H1 (cell line): ENCODE results near the gene SEC61A1. TPM values are rescaled to one million over a fixed set of nuclear protein-coding genes. Genes with fewer than 3 reads are reported as not detected.

Experiments used
- CTCF ChIA-PET: fragments of 300-600 bp; sonication (Branson Sonifier 250); formaldehyde crosslinking; loops from one replicate; lab custom pipeline; 2021; ENCODE audit not compliant: partially characterized antibody; lab: Charles Lee
- POLR2A ChIA-PET: fragments of 300-600 bp; sonication (Branson Sonifier 250); formaldehyde crosslinking; loops from one replicate; lab custom pipeline; 2021; ENCODE audit warnings: inconsistent platforms; ENCODE audit not compliant: partially characterized antibody; lab: Charles Lee
- DNase-seq, 2 experiments: peaks; one replicate each; pipeline versions ENCODE4 v3.0.0 to v3.0.0-alpha.2; 2010 to 2022; ENCODE audit warnings: low spot score in 2 of 2, low read depth in 1 of 2, mixed read lengths in 1 of 2
- FAIRE-seq: peaks from 2 replicates; lab custom pipeline; 2011; peaks lifted over from hg19 to GRCh38; lab: Jason Lieb, UNC
- H2AFZ ChIP-seq: 2 replicates; pipeline ENCODE4 v1.8.1; 2012; ENCODE audit warnings: low read length, inconsistent platforms
- H2AK5ac ChIP-seq: 2 replicates; pipeline ENCODE4 v1.6.1; 2013; ENCODE audit warnings: low read depth, low read length
- H2BK120ac ChIP-seq: replicated peaks from 2 replicates; pipeline ENCODE3; 2013; ENCODE audit warnings: low read depth, low read length, inconsistent platforms
- H2BK12ac ChIP-seq: 2 replicates; pipeline ENCODE4 v1.6.1; 2013; ENCODE audit warnings: low read depth, low read length
- H2BK15ac ChIP-seq: 2 replicates; pipeline ENCODE4 v1.6.1; 2013; ENCODE audit warnings: low read length
- H2BK20ac ChIP-seq: 2 replicates; pipeline ENCODE4 v1.6.1; 2013; ENCODE audit warnings: low read length
- H2BK5ac ChIP-seq: 2 replicates; pipeline ENCODE4 v1.6.1; 2013; ENCODE audit warnings: low read depth, low read length
- H3K14ac ChIP-seq: 2 replicates; pipeline ENCODE4 v1.6.1; 2013; ENCODE audit warnings: inconsistent platforms; ENCODE audit not compliant: insufficient read length
- H3K18ac ChIP-seq: 2 replicates; pipeline ENCODE4 v1.6.1; 2013; ENCODE audit warnings: low read length; ENCODE audit errors: extremely low read depth
- H3K23ac ChIP-seq: 2 replicates; pipeline ENCODE4 v1.6.1; 2013; ENCODE audit warnings: inconsistent platforms; ENCODE audit not compliant: insufficient read length
- H3K23me2 ChIP-seq: 2 replicates; pipeline ENCODE4 v1.6.1; 2013; ENCODE audit warnings: low read depth, low read length
- H3K27ac ChIP-seq: 2 replicates; pipeline ENCODE4 v1.6.1; 2011; ENCODE audit warnings: low read depth, low read length, inconsistent platforms
- H3K27me3 ChIP-seq, 4 experiments: replicated peaks in 1 of 4; 1 replicate in 1 of 4; 2 replicates in 3 of 4; pipeline versions ENCODE4 v1.6.1 to v1.8.1; 2011 to 2013; ENCODE audit warnings: low read length in 3 of 4, mild to moderate bottlenecking in 3 of 4, inconsistent platforms in 2 of 4, mixed read lengths in 2 of 4, moderate library complexity in 1 of 4; ENCODE audit not compliant: control insufficient read depth in 3 of 4, insufficient read depth in 3 of 4; ENCODE audit errors: extremely low read depth in 1 of 4
- H3K36me3 ChIP-seq, 4 experiments: 2 replicates each; pipeline versions ENCODE4 v1.6.1 to v1.8.1; 2011 to 2013; ENCODE audit warnings: mild to moderate bottlenecking in 4 of 4, low read length in 3 of 4, moderate library complexity in 2 of 4, control low read depth in 1 of 4, inconsistent platforms in 1 of 4; ENCODE audit not compliant: insufficient read depth in 4 of 4, control insufficient read depth in 2 of 4
- H3K4ac ChIP-seq: replicated peaks from 2 replicates; pipeline ENCODE3; 2013; ENCODE audit warnings: low read length, low read depth, mixed read lengths, inconsistent platforms; ENCODE audit not compliant: insufficient read length
- H3K4me1 ChIP-seq, 4 experiments: replicated peaks in 1 of 4; 1 replicate in 1 of 4; 2 replicates in 3 of 4; pipeline versions ENCODE4 v1.6.1 to v1.8.1; 2011 to 2013; ENCODE audit warnings: low read length in 3 of 4, inconsistent platforms in 2 of 4, mixed read lengths in 1 of 4; ENCODE audit not compliant: insufficient read depth in 4 of 4, control insufficient read depth in 3 of 4
- H3K4me2 ChIP-seq, 2 experiments: 2 replicates each; pipeline versions ENCODE4 v1.6.1 to v1.8.1; 2011 to 2013; ENCODE audit warnings: low read depth in 2 of 2, low read length in 2 of 2, control low read depth in 1 of 2, inconsistent platforms in 1 of 2, mild to moderate bottlenecking in 1 of 2; ENCODE audit not compliant: insufficient read depth in 1 of 2
- H3K4me3 ChIP-seq, 4 experiments: fragments of 200-600, 300-600 bp in 1 of 4; sonication (generic), shearing (Covaris generic), sonication (Bioruptor Twin) in 1 of 4; 2 replicates each; pipeline versions ENCODE4 v1.5.1 to v1.8.1; 2011 to 2016; ENCODE audit warnings: low read length in 4 of 4, low read depth in 3 of 4, control low read depth in 2 of 4, inconsistent platforms in 2 of 4, mild to moderate bottlenecking in 2 of 4, mixed read lengths in 1 of 4, moderate library complexity in 1 of 4; ENCODE audit not compliant: insufficient read depth in 2 of 4; ENCODE audit errors: extremely low read depth in 1 of 4
- H3K56ac ChIP-seq: replicated peaks from 2 replicates; pipeline ENCODE3; 2013; ENCODE audit warnings: low read depth, mild to moderate bottlenecking, mixed read lengths, low read length, inconsistent platforms; ENCODE audit not compliant: insufficient read length
- H3K79me1 ChIP-seq: 2 replicates; pipeline ENCODE4 v1.6.1; 2013; ENCODE audit warnings: low read depth, low read length, control low read depth
- H3K79me2 ChIP-seq, 2 experiments: 2 replicates each; pipeline versions ENCODE4 v1.6.1 to v1.8.1; 2012 to 2013; ENCODE audit warnings: low read length in 2 of 2, mild to moderate bottlenecking in 2 of 2, inconsistent platforms in 1 of 2; ENCODE audit not compliant: insufficient read depth in 2 of 2, control insufficient read depth in 1 of 2
- H3K9ac ChIP-seq, 4 experiments: replicated peaks in 1 of 4; 1 replicate in 1 of 4; 2 replicates in 3 of 4; pipeline versions ENCODE4 v1.6.1 to v1.8.1; 2011 to 2013; ENCODE audit warnings: low read depth in 3 of 4, low read length in 3 of 4, control low read depth in 2 of 4, mild to moderate bottlenecking in 2 of 4, moderate library complexity in 2 of 4, inconsistent platforms in 1 of 4; ENCODE audit errors: extremely low read depth in 1 of 4
- H3K9me3 ChIP-seq, 2 experiments: 2 replicates each; pipeline versions ENCODE4 v1.6.1 to v1.8.1; 2012 to 2013; ENCODE audit warnings: mild to moderate bottlenecking in 2 of 2, moderate library complexity in 2 of 2, control low read depth in 1 of 2, inconsistent platforms in 1 of 2, low read depth in 1 of 2, low read length in 1 of 2, mixed read lengths in 1 of 2; ENCODE audit not compliant: insufficient read depth in 2 of 2
- H4K20me1 ChIP-seq, 2 experiments: replicated peaks in 1 of 2; 2 replicates each; pipeline versions ENCODE3 to v1.8.1; 2011 to 2013; ENCODE audit warnings: inconsistent platforms in 2 of 2, low read length in 2 of 2, mild to moderate bottlenecking in 1 of 2; ENCODE audit not compliant: insufficient read depth in 2 of 2, control insufficient read depth in 1 of 2
- H4K5ac ChIP-seq: 2 replicates; pipeline ENCODE4 v1.6.1; 2013; ENCODE audit warnings: low read length, low read depth, mixed read lengths, inconsistent platforms; ENCODE audit not compliant: insufficient read length
- H4K8ac ChIP-seq: 2 replicates; pipeline ENCODE4 v1.8.0; 2013; ENCODE audit warnings: mild to moderate bottlenecking, moderate library complexity, low read length, inconsistent platforms; ENCODE audit not compliant: insufficient read depth; ENCODE audit errors: extremely low read depth
- H4K91ac ChIP-seq: replicated peaks from 2 replicates; pipeline ENCODE3; 2013; ENCODE audit warnings: low read length, mixed read lengths, inconsistent platforms; ENCODE audit not compliant: insufficient read length
- CHD1 ChIP-seq: IDR thresholded peaks from 2 replicates; pipeline ENCODE4 v1.6.1; 2012; ENCODE audit warnings: low read depth, low read length, improper control_type of control experiment
- CREB1 ChIP-seq: IDR thresholded peaks from 2 replicates; pipeline ENCODE4 v1.6.1; 2012; ENCODE audit warnings: inconsistent platforms
- HDAC2 ChIP-seq, 2 experiments: fragments of 300-600 bp in 1 of 2; sonication (generic) in 1 of 2; IDR thresholded peaks; 2 replicates each; pipeline ENCODE4 v1.6.1; 2011 to 2012; ENCODE audit warnings: low read depth in 2 of 2, low read length in 2 of 2, mild to moderate bottlenecking in 2 of 2, moderate library complexity in 2 of 2, borderline replicate concordance in 1 of 2, inconsistent platforms in 1 of 2
- NRF1 ChIP-seq: IDR thresholded peaks from 2 replicates; pipeline ENCODE4 v1.6.1; 2011; ENCODE audit warnings: mild to moderate bottlenecking, low read depth, low read length, improper control_type of control experiment
- PHF8 ChIP-seq: fragments of 200-600 bp; sonication (generic); conservative IDR thresholded peaks from 2 replicates; pipeline ENCODE4 v1.7.1; 2012; ENCODE audit warnings: low read depth, mild to moderate bottlenecking, inconsistent platforms, low read length, moderate library complexity
- SAP30 ChIP-seq: fragments of 300-600 bp; sonication (generic); IDR thresholded peaks from 2 replicates; pipeline ENCODE4 v1.7.1; 2012; ENCODE audit warnings: low read length, moderate library complexity, mild to moderate bottlenecking, inconsistent platforms; ENCODE audit not compliant: insufficient read depth, insufficient replicate concordance
- SRF ChIP-seq: IDR thresholded peaks from 2 replicates; pipeline ENCODE4 v1.6.1; 2011; ENCODE audit warnings: mild to moderate bottlenecking, low read depth, low read length, moderate library complexity
- TEAD4 ChIP-seq: IDR thresholded peaks from 2 replicates; pipeline ENCODE4 v1.6.1; 2012; ENCODE audit warnings: low read depth, low read length, inconsistent platforms, mixed read lengths
- YY1 ChIP-seq: IDR thresholded peaks from 2 replicates; pipeline ENCODE4 v1.6.1; 2011; ENCODE audit warnings: low read depth, mild to moderate bottlenecking, low read length
- WGBS, 2 experiments: shearing (Covaris generic) in 1 of 2; methylation state at CpG; one replicate each; pipeline versions ENCODE4 v1.1.6 to v1.1.7; 2013 to 2015; ENCODE audit warnings: low lambda C conversion rate in 2 of 2, mixed read lengths in 2 of 2, inconsistent platforms in 1 of 2, low coverage in 1 of 2, missing lambda C conversion rate in 1 of 2; ENCODE audit not compliant: insufficient replicate concordance in 2 of 2, insufficient coverage in 1 of 2, insufficient read length in 1 of 2; ENCODE audit errors: extremely low coverage in 1 of 2, missing lambda C conversion rate in 1 of 2; 5-methylcytosine and 5-hydroxymethylcytosine counted together
- polyA plus RNA-seq, 7 experiments: library from polyadenylated mRNA; depleted of rRNA in 3 of 7; stranded (reverse) in 5 of 7; unstranded in 2 of 7; fragments of >200 nt in 5 of 7; fragments of 200-250 nt in 2 of 7; gene quantifications; 1 replicate in 5 of 7; 2 replicates in 1 of 7; 4 replicates in 1 of 7; pipeline versions ENCODE4 v1.2.1 to v1.2.3, GENCODE V29; 2011 to 2013; ENCODE audit warnings: missing spikeins in 2 of 7, mixed read lengths in 2 of 7
- total RNA-seq: library from RNA; stranded (reverse); fragmentation: NEBNext Ultra II Directional; extraction: Animal tissue kit (Norgen Biotek cat#: 25700); gene quantifications from 2 replicates; pipeline ENCODE4 v1.2.1, GENCODE V29; 2021

Gene SEC61A1
- total and polyA plus RNA-seq, 2 of the 8 experiments (the other 6 are each of a cell fraction or from before 2014, with no cell fraction given): 133 to 165 TPM

DNA sequence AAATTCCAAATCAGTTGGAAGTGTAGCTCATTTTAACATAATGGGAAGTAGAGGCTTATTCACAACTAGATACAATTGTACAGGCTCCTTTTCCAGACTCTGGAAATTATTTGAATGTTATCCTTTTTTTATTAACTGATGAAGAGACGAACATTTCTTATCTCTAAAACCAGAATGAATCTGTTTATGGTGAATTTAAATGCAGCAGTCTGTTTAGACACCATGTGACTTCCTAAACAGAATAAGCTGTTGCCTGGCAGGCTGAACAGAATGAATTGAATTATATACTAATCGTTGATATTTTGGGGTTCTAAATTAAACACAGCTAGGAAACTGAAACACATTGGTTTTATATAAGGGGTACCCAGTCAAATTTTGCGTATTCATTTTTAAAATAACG is 4.0 kb downstream of the SEC61A1 start:
- Histone ChIP-seq H4K91ac (no peak overlapping the region), H4K8ac (no peak overlapping the region), H4K5ac (no peak overlapping the region), H3K18ac (no peak overlapping the region), H3K23me2 (peaks cover 10% of the 10 kb centered on the region), H3K79me1 (peaks cover 7% of the 10 kb centered on the region), H3K4me2 (no peak overlapping the region), H3K27me3 (no peaks in the 10 kb centered on the region), H3K14ac (no peak overlapping the region), H3K9me3 (no peaks in the 10 kb centered on the region), H2BK120ac (no peak overlapping the region), H3K4ac (no peak overlapping the region), H2BK12ac (no peak overlapping the region), H2BK15ac (no peak overlapping the region), H3K23ac (no peak overlapping the region), H3K79me2 (peaks cover 5 to 30% of the 10 kb centered on the region in 2 experiments; a peak in 3 of 4 replicates), H2AK5ac (no peak overlapping the region), H3K4me1 (peaks cover 0 to 5% (median under 1%) of the 10 kb centered on the region in 4 experiments; a peak in 4 of 7 replicates), H3K36me3 (peaks cover 15 to 74% (median 51%) of the 10 kb centered on the region in 4 experiments), H2AFZ (no peak overlapping the region), H2BK5ac (no peak overlapping the region), H3K27ac (no peak overlapping the region), H2BK20ac (no peak overlapping the region), H3K4me3 (no peak overlapping the region), H4K20me1 (peaks cover 0 to 9% of the 10 kb centered on the region in 2 experiments), H3K9ac (no peak overlapping the region), H3K56ac (no peak overlapping the region)
- no peak for DNase-seq
- 82% methylated on average over 4 of the region's 4 CpGs; no CpG with 5 or more reads in 1 of the 2 experiments for WGBS, 2 experiments
- POLR2A ChIA-PET: interaction anchor here (0.7 kb wide), 1 partner anchor 9 kb away, joined by 5 read pairs; no protein-coding TSS in a partner anchor
- no peak for FAIRE-seq
- CTCF ChIA-PET: interaction anchor here (0.6 to 6.8 kb wide), 3 partner anchors 12 to 279 kb away, joined by 3 to 62 read pairs (median 6); no protein-coding TSS in a partner anchor
- no peak for TF ChIP-seq YY1
- TF ChIP-seq NRF1: no peak
- TF ChIP-seq TEAD4: no peak
- TF ChIP-seq CHD1: no peak
- no peak for TF ChIP-seq HDAC2 (IDR thresholded peaks at IDR 0.05; ENCODE audit: borderline replicate concordance in 1 of 2, low read depth in 2 of 2, low read length in 2 of 2)
- no peak for TF ChIP-seq SAP30
- TF ChIP-seq SRF: no peak
- TF ChIP-seq CREB1: no peak
- TF ChIP-seq PHF8: no peak
